Testis (tissue), 3 donors: ENCODE results near the gene PPP1R26. TPM values are rescaled to one million over a fixed set of nuclear protein-coding genes. Genes with fewer than 3 reads are reported as not detected.
A peak's percentile ranks its signal among the peaks of the same experiment; 100 is the strongest.

Experiments
- DNase-seq: peaks from one replicate; pipeline ENCODE4 v3.0.0-alpha.2; 2019
- H3K27ac ChIP-seq, 2 donors: fragments of 200-600 bp; sonication (generic); one replicate each; pipeline ENCODE4 v1.5.1; 2019
- H3K27me3 ChIP-seq: fragments of 200-600 bp; sonication (generic); one replicate; pipeline ENCODE4 v1.5.1; 2019
- H3K36me3 ChIP-seq: fragments of 200-600 bp; sonication (generic); one replicate; pipeline ENCODE4 v1.5.1; 2017; ENCODE audit warnings: low read depth; ENCODE audit errors: missing control alignments
- H3K4me1 ChIP-seq: fragments of 200-600 bp; sonication (generic); one replicate; pipeline ENCODE4 v1.5.1; 2019
- H3K4me3 ChIP-seq, 2 donors: fragments of 200-600 bp; sonication (generic); one replicate each; pipeline ENCODE4 v1.5.1; 2017 to 2019
- H3K9me3 ChIP-seq: fragments of 200-600 bp; sonication (generic); one replicate; pipeline ENCODE4 v1.5.1; 2017
- POLR2A ChIP-seq: fragments of 450-650 bp; IDR thresholded peaks from one replicate; pipeline ENCODE4 v1.6.1; 2017; ENCODE audit warnings: antibody characterized with exemption, mild to moderate bottlenecking, moderate library complexity
- WGBS, 2 donors: methylation state at CpG; one replicate each; pipeline ENCODE4 v1.1.5; 2018; 5-methylcytosine and 5-hydroxymethylcytosine counted together
- intact Hi-C: fragments of 100-400 bp; cut with DNase I; formaldehyde crosslinking; loops from one replicate; pipeline ENCODE4 v1.15.1; 2023; ENCODE audit warnings: low total_unique reads
- polyA plus RNA-seq: library from polyadenylated mRNA; stranded (reverse); fragments of 350-450 nt; fragmentation: Illumina TruSeq; extraction: RNeasy Lipid Tissue Mini Kit (QIAGEN cat#74804); gene quantifications from one replicate; pipeline ENCODE4 v1.2.3, GENCODE V29; 2014; ENCODE audit warnings: low read depth, low replicate concordance; ENCODE audit not compliant: insufficient read depth
- total RNA-seq, 2 donors: library from RNA; depleted of rRNA; stranded (reverse); fragments of >200 nt; gene quantifications; one replicate each; pipeline ENCODE4 v1.2.3, GENCODE V29; 2016
- TF ChIP-seq, protein P1 (sequence below), 3 experiments: fragments of 450-650 bp in 2 of 3; fragments of 200-600 bp in 1 of 3; sonication (generic) in 1 of 3; IDR thresholded peaks; one replicate each; pipeline ENCODE4 v1.5.1; 2016 to 2019; ENCODE audit warnings: antibody characterized with exemption in 3 of 3, mild to moderate bottlenecking in 2 of 3, moderate library complexity in 1 of 3

PPP1R26 gene
- total and polyA plus RNA-seq, 3 donors from 2014 or later: 15.6 to 38.8 (median 33.1) TPM

DNA sequence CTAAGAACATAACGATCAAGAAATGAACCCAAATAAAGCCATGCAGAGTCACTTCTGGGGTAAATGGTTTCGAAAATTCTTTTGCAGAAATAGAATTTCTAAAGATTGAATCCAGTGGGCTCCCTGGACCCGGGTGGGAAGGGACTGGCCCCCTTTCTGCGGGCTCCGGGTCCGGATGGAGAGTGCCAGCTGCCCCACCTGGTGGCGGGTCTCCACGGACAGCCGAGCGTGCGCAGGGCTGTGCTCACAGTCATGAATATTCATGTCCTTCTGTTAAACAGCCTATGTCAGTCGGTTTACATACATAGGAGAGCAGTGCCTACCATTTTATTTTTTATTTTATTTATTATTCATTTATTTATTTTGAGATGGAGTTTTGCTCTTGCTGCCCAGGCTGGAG lies 4.7 kb upstream of the PPP1R26 start:
- no peaks in the 10 kb centered on the region for H3K27me3 ChIP-seq
- TF ChIP-seq, protein P1, sequence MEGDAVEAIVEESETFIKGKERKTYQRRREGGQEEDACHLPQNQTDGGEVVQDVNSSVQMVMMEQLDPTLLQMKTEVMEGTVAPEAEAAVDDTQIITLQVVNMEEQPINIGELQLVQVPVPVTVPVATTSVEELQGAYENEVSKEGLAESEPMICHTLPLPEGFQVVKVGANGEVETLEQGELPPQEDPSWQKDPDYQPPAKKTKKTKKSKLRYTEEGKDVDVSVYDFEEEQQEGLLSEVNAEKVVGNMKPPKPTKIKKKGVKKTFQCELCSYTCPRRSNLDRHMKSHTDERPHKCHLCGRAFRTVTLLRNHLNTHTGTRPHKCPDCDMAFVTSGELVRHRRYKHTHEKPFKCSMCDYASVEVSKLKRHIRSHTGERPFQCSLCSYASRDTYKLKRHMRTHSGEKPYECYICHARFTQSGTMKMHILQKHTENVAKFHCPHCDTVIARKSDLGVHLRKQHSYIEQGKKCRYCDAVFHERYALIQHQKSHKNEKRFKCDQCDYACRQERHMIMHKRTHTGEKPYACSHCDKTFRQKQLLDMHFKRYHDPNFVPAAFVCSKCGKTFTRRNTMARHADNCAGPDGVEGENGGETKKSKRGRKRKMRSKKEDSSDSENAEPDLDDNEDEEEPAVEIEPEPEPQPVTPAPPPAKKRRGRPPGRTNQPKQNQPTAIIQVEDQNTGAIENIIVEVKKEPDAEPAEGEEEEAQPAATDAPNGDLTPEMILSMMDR (IDR thresholded peaks at IDR 0.05): no peak
- no peak for TF ChIP-seq POLR2A
- H3K4me3 ChIP-seq: no peak overlapping the region
- intact Hi-C loops: no loop called here
- H3K27ac ChIP-seq: no peak overlapping the region
- H3K4me1 ChIP-seq: peaks cover 6% of the 10 kb centered on the region
- H3K36me3 ChIP-seq: no peaks in the 10 kb centered on the region
- no peaks in the 10 kb centered on the region for H3K9me3 ChIP-seq
- WGBS, 2 donors: 46 to 58% methylated on average over 12 of the region's 12 CpGs
- peak; percentile 43 for DNase-seq

DNA sequence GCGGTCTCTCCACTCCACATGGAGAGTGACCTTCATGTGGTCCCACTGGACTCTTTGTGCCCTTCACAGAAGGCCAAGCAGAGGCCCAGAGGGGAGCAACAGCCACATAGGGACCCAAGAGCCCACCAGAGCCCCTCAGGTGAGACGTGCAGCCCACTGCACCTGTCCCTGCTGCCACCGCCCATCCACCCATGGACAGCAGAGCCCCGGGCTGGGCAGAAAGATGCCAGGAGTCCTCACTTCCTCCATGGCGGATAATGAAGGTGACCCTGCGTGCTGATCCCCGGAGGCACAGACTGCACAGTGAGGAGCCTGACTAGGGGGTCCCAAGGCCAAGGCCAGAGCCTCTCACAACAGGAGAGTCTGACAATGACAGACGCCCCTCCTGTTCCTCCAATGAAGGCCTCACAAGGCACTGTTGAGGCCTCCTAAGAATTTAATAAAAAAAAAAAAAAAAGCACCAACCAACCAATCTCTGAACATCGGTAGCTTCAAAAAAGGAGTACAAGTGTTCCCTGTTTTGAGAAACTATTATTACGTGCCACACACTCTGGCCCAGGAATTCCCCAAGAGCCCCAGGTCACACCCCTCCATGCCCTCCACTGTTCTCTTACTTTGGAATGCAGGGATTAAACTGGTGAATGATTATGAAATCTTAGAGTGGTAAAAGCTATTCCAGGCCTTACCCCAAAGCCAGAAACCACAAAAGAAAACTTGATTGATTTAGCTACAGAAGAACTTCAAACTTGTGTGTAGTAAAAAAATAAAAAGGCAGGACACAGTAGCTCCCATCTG lies 2.8 kb upstream of the PPP1R26 start:
- Histone ChIP-seq H3K4me1 (peaks cover 6% of the 10 kb centered on the region), H3K27ac (no peak overlapping the region), H3K4me3 (no peak overlapping the region), H3K27me3 (no peaks in the 10 kb centered on the region), H3K36me3 (no peaks in the 10 kb centered on the region), H3K9me3 (no peaks in the 10 kb centered on the region)
- no peak for DNase-seq
- no peak for TF ChIP-seq POLR2A
- TF ChIP-seq, protein P1 (IDR thresholded peaks at IDR 0.05): no peak
- intact Hi-C loops: no loop called here
- 73 to 76% methylated on average over 4 to 10 of the region's 10 CpGs for WGBS, 2 donors

DNA sequence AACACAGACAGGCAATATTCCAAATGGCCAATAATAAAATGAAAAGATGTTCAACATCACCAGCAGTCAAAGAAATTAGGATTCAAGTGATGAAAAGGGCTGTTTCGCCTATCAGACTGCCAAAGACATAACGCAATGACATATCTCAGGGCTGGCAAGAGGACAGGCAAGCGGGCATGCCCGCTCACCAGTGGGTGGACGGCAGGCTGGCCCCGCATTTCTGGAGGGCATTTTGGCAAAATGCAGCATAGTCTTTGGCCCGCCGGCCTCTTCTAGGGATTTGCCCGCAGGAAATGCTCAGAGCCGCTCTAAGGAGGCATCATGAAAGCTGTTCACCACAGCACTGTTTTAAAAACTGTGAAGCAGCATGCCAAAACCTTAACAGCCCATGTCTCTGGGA lies 1.4 kb upstream of the PPP1R26 start:
- intact Hi-C loops: no loop called here
- Histone ChIP-seq H3K27me3 (no peaks in the 10 kb centered on the region), H3K4me1 (peaks cover 6% of the 10 kb centered on the region), H3K9me3 (no peaks in the 10 kb centered on the region), H3K27ac (no peak overlapping the region), H3K4me3 (no peak overlapping the region), H3K36me3 (no peaks in the 10 kb centered on the region)
- 44 to 54% methylated on average over 10 of the region's 10 CpGs for WGBS, 2 donors
- no peak for TF ChIP-seq POLR2A
- TF ChIP-seq, protein P1 (IDR thresholded peaks at IDR 0.05): no peak
- no peak for DNase-seq

DNA sequence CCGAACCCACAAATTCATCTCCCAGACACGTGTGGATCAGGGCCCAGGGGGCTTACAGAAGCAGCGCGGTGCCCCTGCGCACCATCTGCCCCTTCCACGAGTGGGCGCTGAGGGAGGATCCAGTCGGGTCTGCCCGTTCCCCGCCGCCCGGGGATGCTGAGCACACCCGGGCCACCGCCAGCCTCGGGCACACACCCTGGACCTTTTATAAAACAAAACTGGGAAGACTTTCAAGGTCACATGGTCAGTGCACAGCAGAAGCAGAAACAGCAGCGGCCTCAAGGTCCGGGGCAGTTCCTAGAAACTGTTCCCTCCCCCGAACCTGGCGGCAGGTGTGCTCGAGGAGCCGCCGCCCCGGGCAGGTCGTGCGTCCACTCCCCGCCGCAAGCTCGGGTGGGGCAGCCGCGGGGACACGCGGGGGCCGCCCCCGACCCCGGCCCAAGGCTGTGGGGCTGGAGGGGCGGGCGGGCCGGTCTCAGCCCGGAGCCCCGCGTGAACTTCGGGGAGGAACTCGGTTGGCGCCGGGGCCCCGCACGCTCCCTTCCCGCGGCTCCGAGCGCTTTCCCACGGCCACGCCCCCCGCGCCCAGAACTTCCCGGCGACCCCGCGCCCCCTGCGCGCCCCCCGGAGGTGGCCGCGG lies 633 bp upstream of the PPP1R26 start:
- no peaks in the 10 kb centered on the region for H3K36me3 ChIP-seq
- intact Hi-C loops: no loop called here
- H3K27me3 ChIP-seq: no peaks in the 10 kb centered on the region
- peaks cover 6% of the 10 kb centered on the region for H3K4me1 ChIP-seq
- H3K9me3 ChIP-seq: no peaks in the 10 kb centered on the region
- peak overlapping the region; percentile 59 to 60 for H3K4me3 ChIP-seq
- H3K27ac ChIP-seq: peak overlapping the region; percentile 39 to 75
- WGBS, 2 donors: 2 to 14% methylated on average over 5 to 47 of the region's 64 CpGs
- DNase-seq: peak; percentile 69
- no peak for TF ChIP-seq POLR2A
- TF ChIP-seq, protein P1 (IDR thresholded peaks at IDR 0.05): no peak
